Peyer's patch (tissue), 4 donors: ENCODE results near the gene TSPEAR.
"Not testable (repeated sequence)": the region's sequence is repeated elsewhere in the genome, so short reads cannot be mapped to it uniquely, and the experiment has no call there.

Experiments used
- POLR2A ChIP-seq, 2 donors: fragments of 450-650 bp; IDR thresholded peaks; one replicate each; pipeline ENCODE4 v1.5.1; 2017; ENCODE audit warnings: antibody characterized with exemption in 2 of 2, mild to moderate bottlenecking in 2 of 2, moderate library complexity in 2 of 2
- TF ChIP-seq, protein P1 (sequence below), 6 experiments: fragments of 450-650 bp in 4 of 6; fragments of 200-600 bp in 2 of 6; sonication (generic) in 1 of 6; IDR thresholded peaks; one replicate each; pipeline ENCODE4 v1.5.1; 2017 to 2019; ENCODE audit warnings: antibody characterized with exemption in 6 of 6, mild to moderate bottlenecking in 3 of 6, moderate library complexity in 1 of 6

- TF ChIP-seq POLR2A (IDR thresholded peaks at IDR 0.05), result not testable (repeated sequence)
- TF ChIP-seq, protein P1, sequence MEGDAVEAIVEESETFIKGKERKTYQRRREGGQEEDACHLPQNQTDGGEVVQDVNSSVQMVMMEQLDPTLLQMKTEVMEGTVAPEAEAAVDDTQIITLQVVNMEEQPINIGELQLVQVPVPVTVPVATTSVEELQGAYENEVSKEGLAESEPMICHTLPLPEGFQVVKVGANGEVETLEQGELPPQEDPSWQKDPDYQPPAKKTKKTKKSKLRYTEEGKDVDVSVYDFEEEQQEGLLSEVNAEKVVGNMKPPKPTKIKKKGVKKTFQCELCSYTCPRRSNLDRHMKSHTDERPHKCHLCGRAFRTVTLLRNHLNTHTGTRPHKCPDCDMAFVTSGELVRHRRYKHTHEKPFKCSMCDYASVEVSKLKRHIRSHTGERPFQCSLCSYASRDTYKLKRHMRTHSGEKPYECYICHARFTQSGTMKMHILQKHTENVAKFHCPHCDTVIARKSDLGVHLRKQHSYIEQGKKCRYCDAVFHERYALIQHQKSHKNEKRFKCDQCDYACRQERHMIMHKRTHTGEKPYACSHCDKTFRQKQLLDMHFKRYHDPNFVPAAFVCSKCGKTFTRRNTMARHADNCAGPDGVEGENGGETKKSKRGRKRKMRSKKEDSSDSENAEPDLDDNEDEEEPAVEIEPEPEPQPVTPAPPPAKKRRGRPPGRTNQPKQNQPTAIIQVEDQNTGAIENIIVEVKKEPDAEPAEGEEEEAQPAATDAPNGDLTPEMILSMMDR (IDR thresholded peaks at IDR 0.05), result not testable (repeated sequence)
Measured at GRCh38 chr21:44591801-44592130, 119.6 kb downstream of the TSPEAR start.
